ENCODE measurements around the gene SARS1.

The SARS1 gene

GRCh38 chr1:109239047-109239408 lies 25.3 kb downstream of the SARS1 start:
- no peak overlapping the region for H3K4me3 ChIP-seq (ENCODE audit: low read depth, low read length)
- TF ChIP-seq CTCF (IDR thresholded peaks at IDR 0.05; ENCODE audit: control insufficient read depth, extremely low read depth, insufficient read depth) = no peak
- DNase-seq (ENCODE audit: low read depth) = no peak

- TF ChIP-seq CTCF (IDR thresholded peaks at IDR 0.05; ENCODE audit: control insufficient read depth, extremely low read depth, insufficient read depth) = peak; percentile 28; the same call in 1 of the 2 replicates
- DNase-seq (ENCODE audit: low read depth) = no peak
Measured at GRCh38 chr1:109239409-109240068, 25.8 kb downstream of the SARS1 start.

GRCh38 chr1:109240158-109241152 lies 26.7 kb downstream of the SARS1 start:
- no peak for DNase-seq (ENCODE audit: low read depth)

More at GRCh38 chr1:109239409-109240068, 25.8 kb downstream of the SARS1 start:
- H3K4me3 ChIP-seq (ENCODE audit: low read depth, low read length) = no peak overlapping the region

GRCh38 chr1:109241344-109241743 lies 27.6 kb downstream of the SARS1 start:
- DNase-seq (ENCODE audit: low read depth) = no peak
- no peak for TF ChIP-seq CTCF (IDR thresholded peaks at IDR 0.05; ENCODE audit: control insufficient read depth, extremely low read depth, insufficient read depth)

More at GRCh38 chr1:109240158-109241152, 26.7 kb downstream of the SARS1 start:
- H3K4me3 ChIP-seq (ENCODE audit: low read depth, low read length) = no peak overlapping the region
- TF ChIP-seq CTCF (IDR thresholded peaks at IDR 0.05; ENCODE audit: control insufficient read depth, extremely low read depth, insufficient read depth) = no peak

GRCh38 chr1:109241841-109242345 lies 28.2 kb downstream of the SARS1 start:
- H3K4me3 ChIP-seq (ENCODE audit: low read depth, low read length) = no peak overlapping the region
- no peak for TF ChIP-seq CTCF (IDR thresholded peaks at IDR 0.05; ENCODE audit: control insufficient read depth, extremely low read depth, insufficient read depth)
- DNase-seq (ENCODE audit: low read depth) = no peak

More at GRCh38 chr1:109241344-109241743, 27.6 kb downstream of the SARS1 start:
- H3K4me3 ChIP-seq (ENCODE audit: low read depth, low read length) = no peak overlapping the region

GRCh38 chr1:109242387-109242786 lies 28.7 kb downstream of the SARS1 start:
- no peak overlapping the region for H3K4me3 ChIP-seq (ENCODE audit: low read depth, low read length)
- DNase-seq (ENCODE audit: low read depth) = no peak
- TF ChIP-seq CTCF (IDR thresholded peaks at IDR 0.05; ENCODE audit: control insufficient read depth, extremely low read depth, insufficient read depth) = no peak

Measured in LNCaP clone FGC (cell line).